GM12801 (cell line): ENCODE measurements around the gene LRRC27.

Source experiments
- TF ChIP-seq, protein P1 (sequence below): IDR thresholded peaks from one replicate; pipeline ENCODE4 v1.5.1; 2011; ENCODE audit warnings: control low read depth; ENCODE audit not compliant: insufficient read length; ENCODE audit errors: extremely low read depth

LRRC27 gene

DNA sequence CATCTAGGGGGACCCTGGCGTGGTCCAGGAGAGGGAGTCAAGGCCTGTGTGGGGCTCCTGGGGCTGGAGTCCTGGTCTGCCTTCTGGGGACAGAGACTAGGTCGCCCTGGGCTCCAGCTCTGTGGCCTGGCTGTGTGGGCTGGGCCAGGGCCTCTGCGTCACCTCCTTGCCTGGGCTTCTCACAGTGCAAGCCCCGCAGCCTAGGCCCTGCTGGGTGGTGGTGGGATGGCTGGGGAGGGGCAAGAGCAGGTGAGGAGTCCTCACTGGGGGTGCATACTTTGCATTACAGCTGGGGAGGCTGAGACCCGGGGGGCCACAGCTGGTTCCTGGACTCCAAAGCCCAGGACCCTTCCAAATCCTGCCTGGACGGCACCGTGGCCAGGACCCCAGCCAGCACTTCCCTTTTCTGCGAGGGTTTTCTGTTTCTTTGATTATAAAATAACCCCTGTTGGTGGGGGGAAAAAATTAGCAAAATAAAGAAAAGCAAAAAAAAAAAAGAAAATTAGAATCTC is 88.5 kb downstream of the LRRC27 start:
- TF ChIP-seq, protein P1, sequence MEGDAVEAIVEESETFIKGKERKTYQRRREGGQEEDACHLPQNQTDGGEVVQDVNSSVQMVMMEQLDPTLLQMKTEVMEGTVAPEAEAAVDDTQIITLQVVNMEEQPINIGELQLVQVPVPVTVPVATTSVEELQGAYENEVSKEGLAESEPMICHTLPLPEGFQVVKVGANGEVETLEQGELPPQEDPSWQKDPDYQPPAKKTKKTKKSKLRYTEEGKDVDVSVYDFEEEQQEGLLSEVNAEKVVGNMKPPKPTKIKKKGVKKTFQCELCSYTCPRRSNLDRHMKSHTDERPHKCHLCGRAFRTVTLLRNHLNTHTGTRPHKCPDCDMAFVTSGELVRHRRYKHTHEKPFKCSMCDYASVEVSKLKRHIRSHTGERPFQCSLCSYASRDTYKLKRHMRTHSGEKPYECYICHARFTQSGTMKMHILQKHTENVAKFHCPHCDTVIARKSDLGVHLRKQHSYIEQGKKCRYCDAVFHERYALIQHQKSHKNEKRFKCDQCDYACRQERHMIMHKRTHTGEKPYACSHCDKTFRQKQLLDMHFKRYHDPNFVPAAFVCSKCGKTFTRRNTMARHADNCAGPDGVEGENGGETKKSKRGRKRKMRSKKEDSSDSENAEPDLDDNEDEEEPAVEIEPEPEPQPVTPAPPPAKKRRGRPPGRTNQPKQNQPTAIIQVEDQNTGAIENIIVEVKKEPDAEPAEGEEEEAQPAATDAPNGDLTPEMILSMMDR: no peak

DNA sequence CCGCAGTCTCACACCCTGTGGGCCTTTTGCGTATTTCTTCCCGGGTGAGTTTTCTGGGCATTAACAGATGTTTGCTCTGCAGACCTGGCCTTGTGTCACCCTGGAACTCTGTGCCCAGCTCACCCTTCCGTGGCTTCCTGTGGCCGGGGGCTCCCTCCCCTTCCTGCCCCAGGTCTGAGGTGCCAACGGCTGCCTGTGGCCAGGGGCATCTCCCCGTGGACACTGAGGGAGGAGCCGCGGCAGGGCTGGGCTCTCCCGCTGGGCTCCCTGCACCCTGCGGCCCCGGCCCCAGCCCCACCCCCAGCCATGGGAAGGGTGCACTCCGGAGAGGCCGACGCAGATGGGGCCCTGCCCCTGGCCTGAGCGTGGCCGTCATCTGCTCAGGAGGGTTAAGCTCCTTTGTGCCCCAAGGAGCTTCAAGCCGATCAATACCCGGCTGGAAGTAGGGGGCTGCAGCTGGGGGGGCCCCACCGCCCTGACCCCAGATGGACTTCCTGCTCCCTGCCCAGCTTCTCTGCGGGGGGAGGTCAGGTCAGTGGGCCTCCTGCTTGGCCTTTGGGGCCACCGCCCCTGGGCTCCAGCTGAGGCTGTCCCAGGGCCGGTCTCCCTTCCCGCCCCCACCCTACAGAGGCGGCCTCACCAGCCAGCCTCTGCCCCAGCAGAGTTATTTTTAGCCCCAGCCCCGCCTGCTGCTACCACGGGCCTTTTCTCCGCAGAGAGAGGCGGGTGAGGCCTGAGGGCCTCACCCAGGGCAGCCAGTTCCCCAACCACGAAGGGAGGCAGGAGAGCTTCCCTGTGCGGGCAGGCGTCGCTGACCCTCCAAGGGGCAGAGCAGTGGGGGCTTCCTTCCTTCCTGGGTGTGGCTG is 89.2 kb downstream of the LRRC27 start:
- TF ChIP-seq, protein P1: no peak

DNA sequence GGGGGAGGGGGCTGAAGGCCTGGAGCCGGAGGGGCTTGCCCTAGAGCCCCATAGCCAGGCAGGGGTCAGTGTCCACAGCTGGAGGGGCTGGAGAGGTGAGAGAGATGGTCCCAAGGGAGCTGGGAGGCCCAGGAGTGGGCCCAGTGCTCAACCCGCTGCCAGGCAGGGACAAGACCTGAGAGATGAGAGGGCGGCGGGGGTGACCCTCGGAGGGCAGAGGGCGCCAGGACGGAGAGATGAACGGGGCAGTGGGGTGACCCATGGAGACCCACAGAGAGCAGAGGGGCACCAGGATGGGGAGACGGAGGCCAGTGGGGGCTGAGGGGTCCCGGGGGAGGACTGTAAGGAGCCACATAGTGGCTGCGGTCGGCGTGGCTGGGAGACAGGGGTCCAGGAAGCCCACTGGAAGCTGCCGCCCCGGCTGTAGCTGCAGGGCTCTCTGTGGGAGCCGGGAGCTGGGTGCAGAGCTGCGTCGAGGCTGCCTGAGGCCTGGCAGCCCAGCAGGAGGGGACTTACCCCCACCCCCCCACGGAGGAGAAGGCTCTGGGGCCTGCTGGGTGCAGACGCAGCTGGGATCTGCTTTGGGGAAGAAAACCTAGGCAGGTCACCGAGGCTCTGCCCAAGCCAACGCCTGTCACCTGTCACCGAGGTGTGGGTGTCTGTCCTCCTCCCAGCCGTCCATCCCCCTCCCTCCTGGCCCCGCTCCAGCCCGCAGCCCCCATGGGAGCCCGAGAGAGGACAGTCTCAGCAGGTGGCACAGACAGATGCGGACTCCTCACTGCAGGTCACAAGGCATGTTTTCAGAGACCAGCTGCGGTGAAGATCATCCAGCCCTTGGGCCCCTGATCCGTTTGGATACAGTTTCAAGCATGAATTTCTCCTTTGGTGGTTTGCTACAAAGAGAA is 90.1 kb downstream of the LRRC27 start:
- TF ChIP-seq, protein P1: no peak

DNA sequence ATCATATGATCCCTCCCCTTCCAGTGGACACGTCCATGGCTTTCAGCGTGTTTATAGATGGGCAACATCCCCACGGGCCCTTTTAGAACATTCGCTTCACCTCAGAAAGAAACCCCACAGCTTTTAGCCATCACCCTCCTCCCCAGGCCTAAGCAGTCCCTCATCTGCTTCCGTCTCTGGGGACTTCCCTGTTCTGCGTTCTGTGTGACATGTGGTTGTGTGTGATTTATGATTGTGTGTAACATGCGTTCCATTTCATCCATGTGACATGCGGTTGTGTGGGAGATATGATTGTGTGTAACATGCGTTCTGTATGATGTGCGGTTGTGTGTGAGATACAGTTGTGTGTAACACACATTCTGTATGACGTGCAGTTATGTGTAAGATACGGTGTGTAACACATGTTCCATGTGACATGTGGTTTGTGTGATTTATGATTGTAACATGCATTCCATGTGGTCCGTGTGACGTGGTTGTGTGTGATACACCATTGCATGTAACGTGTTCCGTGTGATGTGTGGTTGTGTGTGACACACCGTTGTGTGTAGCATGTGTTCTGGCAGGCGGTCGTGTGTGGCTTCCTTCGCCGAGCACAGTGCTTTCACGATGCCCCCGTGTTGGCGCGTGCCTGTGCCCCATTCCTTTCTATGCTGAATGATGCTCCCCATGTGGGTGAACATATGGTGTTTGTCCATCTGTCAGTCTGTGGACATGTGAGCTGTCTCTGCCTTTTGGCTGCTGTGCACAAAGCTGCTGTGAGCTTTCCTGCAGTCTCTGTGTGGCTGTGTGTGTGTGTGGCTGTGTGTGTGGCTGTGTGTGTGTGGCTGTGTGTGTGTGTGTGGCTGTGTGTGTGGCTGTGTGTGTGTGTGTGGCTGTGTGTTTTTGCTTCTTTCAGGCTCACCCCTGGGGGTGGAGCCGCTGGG is 91.2 kb downstream of the LRRC27 start:
- TF ChIP-seq, protein P1: no peak

DNA sequence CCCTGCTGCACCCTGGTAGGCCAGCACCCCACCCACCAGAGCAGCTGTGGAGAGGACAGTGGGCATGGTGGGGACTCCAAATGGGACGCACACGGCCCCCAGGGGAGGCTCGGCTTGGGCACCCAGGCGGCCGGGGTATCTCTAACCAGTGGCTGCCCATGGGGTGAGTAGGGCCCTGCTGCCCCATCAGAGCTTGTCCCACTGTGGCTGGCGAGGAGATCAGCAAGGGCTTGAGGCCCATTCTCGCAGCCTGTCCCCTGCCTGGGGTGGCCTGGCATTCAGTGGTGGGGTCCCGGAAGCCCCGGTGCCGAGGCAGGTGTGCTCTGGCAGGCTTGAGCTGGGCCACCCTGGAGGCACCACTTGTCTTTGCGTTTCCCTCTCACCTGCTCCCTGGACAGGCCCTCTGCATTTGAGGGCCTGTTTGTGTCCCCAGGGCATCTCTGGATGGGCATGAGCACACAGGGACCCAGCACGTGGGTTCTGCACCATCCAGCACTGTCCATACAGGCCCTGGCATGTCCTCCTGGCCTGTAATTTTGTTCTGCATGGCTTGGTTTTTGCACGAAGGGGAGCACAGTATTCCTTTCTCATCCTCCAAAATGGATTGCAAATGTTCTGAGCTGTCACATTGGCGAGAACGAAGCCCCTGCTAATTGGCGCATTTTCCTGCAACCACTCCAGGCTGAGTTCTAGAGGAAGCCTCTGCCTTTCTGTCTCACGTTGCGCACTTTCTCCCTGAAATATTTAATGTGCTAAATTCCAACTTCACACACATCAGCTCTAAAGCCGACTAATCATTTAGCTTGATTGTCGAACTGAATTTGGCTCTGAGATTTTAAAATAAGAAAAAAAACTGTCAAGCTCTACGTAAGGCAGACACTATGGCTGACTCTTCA is 92.2 kb downstream of the LRRC27 start:
- TF ChIP-seq, protein P1: no peak

DNA sequence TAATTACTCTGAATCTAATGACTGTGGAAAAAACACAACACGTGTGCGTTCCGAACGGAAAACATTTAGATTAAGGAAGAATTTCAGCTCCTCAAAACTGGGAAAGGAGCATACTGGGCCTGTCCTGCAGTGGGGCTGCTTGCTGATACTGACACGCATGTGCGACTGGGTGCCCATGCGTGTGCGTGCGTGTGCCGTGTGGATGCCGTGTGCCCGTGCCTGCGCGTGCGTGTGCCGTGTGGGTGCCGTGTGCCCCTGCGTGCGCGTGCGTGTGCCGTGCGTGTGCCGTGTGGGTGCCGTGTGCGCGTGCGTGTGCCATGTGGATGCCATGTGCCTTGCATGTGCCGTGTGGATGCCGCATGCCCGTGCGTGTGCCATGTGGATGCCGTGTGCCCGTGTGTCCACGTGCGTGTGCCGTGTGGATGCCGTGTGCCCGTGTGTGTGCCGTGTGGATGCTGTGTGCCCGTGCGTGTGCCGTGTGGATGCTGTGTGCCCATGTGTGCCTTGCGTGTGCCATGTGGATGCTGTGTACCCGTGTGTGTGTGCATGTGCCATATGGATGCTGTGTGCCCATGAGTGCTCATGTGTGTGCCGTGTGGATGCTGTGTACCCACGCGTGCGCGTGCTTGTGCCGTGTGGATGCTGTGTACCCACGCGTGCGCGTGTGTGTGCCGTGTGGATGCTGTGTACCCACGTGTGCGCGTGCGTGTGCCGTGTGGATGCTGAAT is 93.2 kb downstream of the LRRC27 start:
- TF ChIP-seq, protein P1: no peak
